Endothelial cell (in vitro differentiated cells): ENCODE results near the gene PANX2. TPM values are rescaled to one million over a fixed set of nuclear protein-coding genes. Genes with fewer than 3 reads are reported as not detected.

ENCODE experiments used
- DNase-seq: peaks from one replicate; pipeline ENCODE4 v3.0.0; 2021; ENCODE audit warnings: low spot score
- H3K27ac Mint-ChIP-seq: one replicate; pipeline ENCODE4 v1.8.0; 2021; ENCODE audit warnings: mixed read lengths, inconsistent platforms; ENCODE audit not compliant: unreplicated experiment
- H3K27me3 Mint-ChIP-seq: one replicate; pipeline ENCODE4 v1.8.0; 2021; ENCODE audit warnings: mild to moderate bottlenecking, moderate library complexity, mixed read lengths, inconsistent platforms; ENCODE audit not compliant: unreplicated experiment
- H3K36me3 Mint-ChIP-seq: one replicate; pipeline ENCODE4 v1.8.0; 2021; ENCODE audit warnings: mild to moderate bottlenecking, low read depth, mixed read lengths, inconsistent platforms; ENCODE audit not compliant: unreplicated experiment
- H3K4me1 Mint-ChIP-seq: one replicate; pipeline ENCODE4 v1.8.0; 2021; ENCODE audit warnings: mild to moderate bottlenecking, mixed read lengths, inconsistent platforms; ENCODE audit not compliant: unreplicated experiment
- H3K4me3 Mint-ChIP-seq: one replicate; pipeline ENCODE4 v1.8.0; 2021; ENCODE audit warnings: mild to moderate bottlenecking, mixed read lengths, inconsistent platforms; ENCODE audit not compliant: unreplicated experiment
- H3K9me3 Mint-ChIP-seq: one replicate; pipeline ENCODE4 v1.8.0; 2021; ENCODE audit warnings: mixed read lengths, inconsistent platforms; ENCODE audit not compliant: unreplicated experiment
- CTCF ChIP-seq: fragments of 200-600 bp; sonication (generic); IDR thresholded peaks from one replicate; pipeline ENCODE4 v1.5.0; 2021; ENCODE audit warnings: antibody characterized with exemption; ENCODE audit not compliant: unreplicated experiment
- total RNA-seq: library from RNA; stranded (reverse); fragmentation: NEBNext Ultra II Directional; extraction: Animal tissue kit (Norgen Biotek cat#: 25700); gene quantifications from one replicate; pipeline ENCODE4 v1.2.1, GENCODE V29; 2021; ENCODE audit not compliant: unreplicated experiment

The PANX2 gene
- total RNA-seq, 1 donor from 2014 or later: 0.87 TPM

- H3K27me3 Mint-ChIP-seq: peaks cover 1% of the 10 kb centered on the region
- H3K27ac Mint-ChIP-seq: no peak overlapping the region
- no peaks in the 10 kb centered on the region for H3K9me3 Mint-ChIP-seq
- TF ChIP-seq CTCF: no peak
- peaks cover 2% of the 10 kb centered on the region for H3K4me1 Mint-ChIP-seq
- no peak overlapping the region for H3K4me3 Mint-ChIP-seq
- no peaks in the 10 kb centered on the region for H3K36me3 Mint-ChIP-seq
- DNase-seq: peak; percentile 42
Measured at GRCh38 chr22:50141891-50142363, 28.6 kb upstream of the PANX2 start.

GRCh38 chr22:50143096-50143495, 27.4 kb upstream of the PANX2 start:
- no peak for DNase-seq
- Mint-ChIP-seq H3K4me1 (peaks cover 2% of the 10 kb centered on the region), H3K36me3 (no peaks in the 10 kb centered on the region), H3K4me3 (no peak overlapping the region), H3K27ac (no peak overlapping the region), H3K27me3 (peaks cover 1% of the 10 kb centered on the region), H3K9me3 (no peaks in the 10 kb centered on the region)
- TF ChIP-seq CTCF: no peak

- Mint-ChIP-seq H3K27ac (no peak overlapping the region), H3K9me3 (no peaks in the 10 kb centered on the region), H3K36me3 (no peaks in the 10 kb centered on the region), H3K4me1 (peaks cover 2% of the 10 kb centered on the region), H3K27me3 (peaks cover 1% of the 10 kb centered on the region), H3K4me3 (no peak overlapping the region)
- TF ChIP-seq CTCF: no peak
- no peak for DNase-seq
Measured at GRCh38 chr22:50144005-50144614, 26.4 kb upstream of the PANX2 start.

GRCh38 chr22:50145721-50146438, 24.7 kb upstream of the PANX2 start:
- Mint-ChIP-seq H3K27me3 (peaks cover 3% of the 10 kb centered on the region), H3K4me1 (peaks cover 2% of the 10 kb centered on the region), H3K9me3 (no peaks in the 10 kb centered on the region), H3K27ac (no peak overlapping the region), H3K36me3 (no peaks in the 10 kb centered on the region), H3K4me3 (no peak overlapping the region)
- DNase-seq: no peak
- no peak for TF ChIP-seq CTCF
